H1 (cell line): ENCODE data around the gene HSPA2. TPM values are rescaled to one million over a fixed set of nuclear protein-coding genes. Genes with fewer than 3 reads are reported as not detected.

Source experiments
- CTCF ChIA-PET: fragments of 300-600 bp; sonication (Branson Sonifier 250); formaldehyde crosslinking; loops from one replicate; lab custom pipeline; 2021; ENCODE audit not compliant: partially characterized antibody; lab: Charles Lee
- POLR2A ChIA-PET: fragments of 300-600 bp; sonication (Branson Sonifier 250); formaldehyde crosslinking; loops from one replicate; lab custom pipeline; 2021; ENCODE audit warnings: inconsistent platforms; ENCODE audit not compliant: partially characterized antibody; lab: Charles Lee
- DNase-seq, 2 experiments: peaks; one replicate each; pipeline versions ENCODE4 v3.0.0 to v3.0.0-alpha.2; 2010 to 2022; ENCODE audit warnings: low spot score in 2 of 2, low read depth in 1 of 2, mixed read lengths in 1 of 2
- FAIRE-seq: peaks from 2 replicates; lab custom pipeline; 2011; peaks lifted over from hg19 to GRCh38; lab: Jason Lieb, UNC
- H2AFZ ChIP-seq: 2 replicates; pipeline ENCODE4 v1.8.1; 2012; ENCODE audit warnings: low read length, inconsistent platforms
- H2AK5ac ChIP-seq: 2 replicates; pipeline ENCODE4 v1.6.1; 2013; ENCODE audit warnings: low read depth, low read length
- H2BK120ac ChIP-seq: replicated peaks from 2 replicates; pipeline ENCODE3; 2013; ENCODE audit warnings: low read depth, low read length, inconsistent platforms
- H2BK12ac ChIP-seq: 2 replicates; pipeline ENCODE4 v1.6.1; 2013; ENCODE audit warnings: low read depth, low read length
- H2BK15ac ChIP-seq: 2 replicates; pipeline ENCODE4 v1.6.1; 2013; ENCODE audit warnings: low read length
- H2BK20ac ChIP-seq: 2 replicates; pipeline ENCODE4 v1.6.1; 2013; ENCODE audit warnings: low read length
- H2BK5ac ChIP-seq: 2 replicates; pipeline ENCODE4 v1.6.1; 2013; ENCODE audit warnings: low read depth, low read length
- H3K14ac ChIP-seq: 2 replicates; pipeline ENCODE4 v1.6.1; 2013; ENCODE audit warnings: inconsistent platforms; ENCODE audit not compliant: insufficient read length
- H3K18ac ChIP-seq: 2 replicates; pipeline ENCODE4 v1.6.1; 2013; ENCODE audit warnings: low read length; ENCODE audit errors: extremely low read depth
- H3K23ac ChIP-seq: 2 replicates; pipeline ENCODE4 v1.6.1; 2013; ENCODE audit warnings: inconsistent platforms; ENCODE audit not compliant: insufficient read length
- H3K23me2 ChIP-seq: 2 replicates; pipeline ENCODE4 v1.6.1; 2013; ENCODE audit warnings: low read depth, low read length
- H3K27ac ChIP-seq: 2 replicates; pipeline ENCODE4 v1.6.1; 2011; ENCODE audit warnings: low read depth, low read length, inconsistent platforms
- H3K27me3 ChIP-seq, 4 experiments: replicated peaks in 1 of 4; 1 replicate in 1 of 4; 2 replicates in 3 of 4; pipeline versions ENCODE4 v1.6.1 to v1.8.1; 2011 to 2013; ENCODE audit warnings: low read length in 3 of 4, mild to moderate bottlenecking in 3 of 4, inconsistent platforms in 2 of 4, mixed read lengths in 2 of 4, moderate library complexity in 1 of 4; ENCODE audit not compliant: control insufficient read depth in 3 of 4, insufficient read depth in 3 of 4; ENCODE audit errors: extremely low read depth in 1 of 4
- H3K36me3 ChIP-seq, 4 experiments: 2 replicates each; pipeline versions ENCODE4 v1.6.1 to v1.8.1; 2011 to 2013; ENCODE audit warnings: mild to moderate bottlenecking in 4 of 4, low read length in 3 of 4, moderate library complexity in 2 of 4, control low read depth in 1 of 4, inconsistent platforms in 1 of 4; ENCODE audit not compliant: insufficient read depth in 4 of 4, control insufficient read depth in 2 of 4
- H3K4ac ChIP-seq: replicated peaks from 2 replicates; pipeline ENCODE3; 2013; ENCODE audit warnings: low read length, low read depth, mixed read lengths, inconsistent platforms; ENCODE audit not compliant: insufficient read length
- H3K4me1 ChIP-seq, 4 experiments: replicated peaks in 1 of 4; 1 replicate in 1 of 4; 2 replicates in 3 of 4; pipeline versions ENCODE4 v1.6.1 to v1.8.1; 2011 to 2013; ENCODE audit warnings: low read length in 3 of 4, inconsistent platforms in 2 of 4, mixed read lengths in 1 of 4; ENCODE audit not compliant: insufficient read depth in 4 of 4, control insufficient read depth in 3 of 4
- H3K4me2 ChIP-seq, 2 experiments: 2 replicates each; pipeline versions ENCODE4 v1.6.1 to v1.8.1; 2011 to 2013; ENCODE audit warnings: low read depth in 2 of 2, low read length in 2 of 2, control low read depth in 1 of 2, inconsistent platforms in 1 of 2, mild to moderate bottlenecking in 1 of 2; ENCODE audit not compliant: insufficient read depth in 1 of 2
- H3K4me3 ChIP-seq, 4 experiments: fragments of 200-600, 300-600 bp in 1 of 4; sonication (generic), shearing (Covaris generic), sonication (Bioruptor Twin) in 1 of 4; 2 replicates each; pipeline versions ENCODE4 v1.5.1 to v1.8.1; 2011 to 2016; ENCODE audit warnings: low read length in 4 of 4, low read depth in 3 of 4, control low read depth in 2 of 4, inconsistent platforms in 2 of 4, mild to moderate bottlenecking in 2 of 4, mixed read lengths in 1 of 4, moderate library complexity in 1 of 4; ENCODE audit not compliant: insufficient read depth in 2 of 4; ENCODE audit errors: extremely low read depth in 1 of 4
- H3K56ac ChIP-seq: replicated peaks from 2 replicates; pipeline ENCODE3; 2013; ENCODE audit warnings: low read depth, mild to moderate bottlenecking, mixed read lengths, low read length, inconsistent platforms; ENCODE audit not compliant: insufficient read length
- H3K79me1 ChIP-seq: 2 replicates; pipeline ENCODE4 v1.6.1; 2013; ENCODE audit warnings: low read depth, low read length, control low read depth
- H3K79me2 ChIP-seq, 2 experiments: 2 replicates each; pipeline versions ENCODE4 v1.6.1 to v1.8.1; 2012 to 2013; ENCODE audit warnings: low read length in 2 of 2, mild to moderate bottlenecking in 2 of 2, inconsistent platforms in 1 of 2; ENCODE audit not compliant: insufficient read depth in 2 of 2, control insufficient read depth in 1 of 2
- H3K9ac ChIP-seq, 4 experiments: replicated peaks in 1 of 4; 1 replicate in 1 of 4; 2 replicates in 3 of 4; pipeline versions ENCODE4 v1.6.1 to v1.8.1; 2011 to 2013; ENCODE audit warnings: low read depth in 3 of 4, low read length in 3 of 4, control low read depth in 2 of 4, mild to moderate bottlenecking in 2 of 4, moderate library complexity in 2 of 4, inconsistent platforms in 1 of 4; ENCODE audit errors: extremely low read depth in 1 of 4
- H3K9me3 ChIP-seq, 2 experiments: 2 replicates each; pipeline versions ENCODE4 v1.6.1 to v1.8.1; 2012 to 2013; ENCODE audit warnings: mild to moderate bottlenecking in 2 of 2, moderate library complexity in 2 of 2, control low read depth in 1 of 2, inconsistent platforms in 1 of 2, low read depth in 1 of 2, low read length in 1 of 2, mixed read lengths in 1 of 2; ENCODE audit not compliant: insufficient read depth in 2 of 2
- H4K20me1 ChIP-seq, 2 experiments: replicated peaks in 1 of 2; 2 replicates each; pipeline versions ENCODE3 to v1.8.1; 2011 to 2013; ENCODE audit warnings: inconsistent platforms in 2 of 2, low read length in 2 of 2, mild to moderate bottlenecking in 1 of 2; ENCODE audit not compliant: insufficient read depth in 2 of 2, control insufficient read depth in 1 of 2
- H4K5ac ChIP-seq: 2 replicates; pipeline ENCODE4 v1.6.1; 2013; ENCODE audit warnings: low read length, low read depth, mixed read lengths, inconsistent platforms; ENCODE audit not compliant: insufficient read length
- H4K8ac ChIP-seq: 2 replicates; pipeline ENCODE4 v1.8.0; 2013; ENCODE audit warnings: mild to moderate bottlenecking, moderate library complexity, low read length, inconsistent platforms; ENCODE audit not compliant: insufficient read depth; ENCODE audit errors: extremely low read depth
- H4K91ac ChIP-seq: replicated peaks from 2 replicates; pipeline ENCODE3; 2013; ENCODE audit warnings: low read length, mixed read lengths, inconsistent platforms; ENCODE audit not compliant: insufficient read length
- CBX8 ChIP-seq: fragments of 300-800, 300-1000 bp; sonication (generic); IDR thresholded peaks from 2 replicates; pipeline ENCODE4 v1.7.1; 2016; ENCODE audit warnings: low read depth, low read length, borderline replicate concordance
- EGR1 ChIP-seq: IDR thresholded peaks from 2 replicates; pipeline ENCODE4 v1.6.1; 2011; ENCODE audit warnings: low read depth, low read length, borderline replicate concordance
- KDM5A ChIP-seq: fragments of 200-600 bp; IDR thresholded peaks from 2 replicates; pipeline ENCODE4 v1.7.1; 2012; ENCODE audit warnings: mild to moderate bottlenecking, low read length, inconsistent platforms, mixed read lengths
- POLR2AphosphoS5 ChIP-seq: IDR thresholded peaks from 2 replicates; pipeline ENCODE4 v1.6.1; 2011; ENCODE audit warnings: low read depth, low read length
- SP4 ChIP-seq: IDR thresholded peaks from 2 replicates; pipeline ENCODE4 v1.6.1; 2012; ENCODE audit warnings: low read length, inconsistent platforms
- TAF7 ChIP-seq: optimal IDR thresholded peaks from 2 replicates; pipeline ENCODE3; 2011; ENCODE audit warnings: low read depth, mild to moderate bottlenecking, inconsistent platforms, low read length, moderate library complexity, borderline replicate concordance
- WGBS, 2 experiments: shearing (Covaris generic) in 1 of 2; methylation state at CpG; one replicate each; pipeline versions ENCODE4 v1.1.6 to v1.1.7; 2013 to 2015; ENCODE audit warnings: low lambda C conversion rate in 2 of 2, mixed read lengths in 2 of 2, inconsistent platforms in 1 of 2, low coverage in 1 of 2, missing lambda C conversion rate in 1 of 2; ENCODE audit not compliant: insufficient replicate concordance in 2 of 2, insufficient coverage in 1 of 2, insufficient read length in 1 of 2; ENCODE audit errors: extremely low coverage in 1 of 2, missing lambda C conversion rate in 1 of 2; 5-methylcytosine and 5-hydroxymethylcytosine counted together
- polyA plus RNA-seq, 7 experiments: library from polyadenylated mRNA; depleted of rRNA in 3 of 7; stranded (reverse) in 5 of 7; unstranded in 2 of 7; fragments of >200 nt in 5 of 7; fragments of 200-250 nt in 2 of 7; gene quantifications; 1 replicate in 5 of 7; 2 replicates in 1 of 7; 4 replicates in 1 of 7; pipeline versions ENCODE4 v1.2.1 to v1.2.3, GENCODE V29; 2011 to 2013; ENCODE audit warnings: missing spikeins in 2 of 7, mixed read lengths in 2 of 7
- total RNA-seq: library from RNA; stranded (reverse); fragmentation: NEBNext Ultra II Directional; extraction: Animal tissue kit (Norgen Biotek cat#: 25700); gene quantifications from 2 replicates; pipeline ENCODE4 v1.2.1, GENCODE V29; 2021

Gene HSPA2
- total and polyA plus RNA-seq, 2 of the 8 experiments (the other 6 are each of a cell fraction or from before 2014, with no cell fraction given) = 30.5 to 82.9 TPM

- H3K9ac ChIP-seq = no peak overlapping the region
- no peak overlapping the region for H3K4me3 ChIP-seq
- H3K23ac ChIP-seq = no peak overlapping the region
- TF ChIP-seq EGR1 (no peak), SP4 (no peak), POLR2AphosphoS5 (no peak), TAF7 (no peak), CBX8 (no peak), KDM5A (no peak)
- no peak overlapping the region for H2AK5ac ChIP-seq
- H3K14ac ChIP-seq = no peak overlapping the region
- ChIA-PET POLR2A (interaction anchor here (0.7 to 1.6 kb wide), 7 partner anchors 12 to 169 kb away, joined by 3 to 6 read pairs (median 4); partner anchors contain the start of gene HSPA2), CTCF (interaction anchor here (1.0 to 1.5 kb wide), 4 partner anchors 30 to 256 kb away, joined by 3 to 5 read pairs (median 4); no protein-coding TSS in a partner anchor)
- no peaks in the 10 kb centered on the region for H3K36me3 ChIP-seq
- no peak overlapping the region for H3K18ac ChIP-seq
- peaks cover 6% of the 10 kb centered on the region; the same call in 1 of the 2 replicates for H3K79me1 ChIP-seq
- peaks cover 12% of the 10 kb centered on the region for H3K23me2 ChIP-seq
- H2BK5ac ChIP-seq = no peak overlapping the region
- peaks cover 11 to 78% of the 10 kb centered on the region in 2 experiments for H3K79me2 ChIP-seq
- H2BK15ac ChIP-seq = no peak overlapping the region
- DNase-seq (no peak), FAIRE-seq (no peak)
- no peak overlapping the region for H2BK120ac ChIP-seq
- H3K4me1 ChIP-seq = peaks cover 0 to 8% (median 7%) of the 10 kb centered on the region in 4 experiments; a peak in 5 of 7 replicates
- no peak overlapping the region for H4K5ac ChIP-seq
- H2BK20ac ChIP-seq = no peak overlapping the region
- H4K91ac ChIP-seq = no peak overlapping the region
- 71% methylated on average over 1 of the region's 1 CpG; no CpG with 5 or more reads in 1 of the 2 experiments for WGBS, 2 experiments
- H2AFZ ChIP-seq = no peak overlapping the region
- no peak overlapping the region for H2BK12ac ChIP-seq
- no peak overlapping the region for H3K4ac ChIP-seq
- H3K9me3 ChIP-seq = no peaks in the 10 kb centered on the region
- no peak overlapping the region; a peak in 1 of 4 replicates for H3K4me2 ChIP-seq
- H3K56ac ChIP-seq = no peak overlapping the region
- H3K27me3 ChIP-seq = no peaks in the 10 kb centered on the region
- H4K20me1 ChIP-seq = peaks cover 3 to 7% of the 10 kb centered on the region in 2 experiments
- no peak overlapping the region for H4K8ac ChIP-seq
- no peak overlapping the region for H3K27ac ChIP-seq
These were observed 32.2 kb upstream of the HSPA2 start for GRCh38 chr14:64508215-64508776.
